GOT3 (cell line): Measurements from ENCODE around the gene TH.

ENCODE experiments used
- DNase-seq: peaks from one replicate; lab custom pipeline; 2025; ENCODE audit warnings: mixed read lengths; lab: John Stamatoyannopoulos, UW

The TH gene

DNA sequence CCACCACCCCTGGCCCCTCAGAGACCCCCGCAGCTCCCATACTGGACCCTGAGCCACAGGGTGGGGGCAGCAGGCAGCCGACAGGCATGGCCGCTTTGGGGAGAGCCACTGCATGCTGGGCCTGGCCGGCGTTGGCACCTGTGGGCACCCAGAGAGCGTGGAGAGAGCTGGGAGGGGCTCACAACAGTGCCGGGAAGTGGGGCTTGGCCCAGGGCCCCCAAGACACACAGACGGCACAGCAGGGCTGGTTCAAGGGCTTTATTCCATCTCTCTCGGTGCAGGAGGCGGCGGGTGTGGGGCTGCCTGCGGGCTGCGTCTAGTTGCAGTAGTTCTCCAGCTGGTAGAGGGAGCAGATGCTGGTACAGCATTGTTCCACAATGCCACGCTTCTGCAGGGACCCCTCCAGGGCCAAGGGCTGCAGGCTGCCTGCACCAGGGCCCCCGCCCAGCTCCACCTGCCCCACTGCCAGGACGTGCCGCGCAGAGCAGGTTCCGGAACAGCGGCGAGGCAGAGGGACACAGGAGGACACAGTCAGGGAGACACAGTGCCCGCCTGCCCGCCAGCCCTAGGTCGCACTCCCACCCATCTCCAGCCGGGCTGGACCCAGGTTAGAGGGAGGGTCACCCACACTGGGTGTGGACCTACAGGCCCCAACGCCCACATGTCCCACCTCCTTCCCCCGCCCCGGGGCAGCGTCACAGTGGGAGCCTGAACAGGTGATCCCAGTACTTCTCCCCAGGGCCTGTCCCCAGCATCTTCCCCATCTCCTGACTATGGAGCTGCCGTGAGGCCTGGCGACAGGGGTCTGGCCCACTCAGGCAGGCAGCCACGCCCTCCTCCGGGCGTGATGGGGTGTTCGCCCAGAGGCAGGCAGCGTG lies 11.8 kb downstream of the TH start:
- DNase-seq = no peak

- no peak for DNase-seq
Measured at GRCh38 chr11:2158966-2159365, 12.6 kb downstream of the TH start.

DNA sequence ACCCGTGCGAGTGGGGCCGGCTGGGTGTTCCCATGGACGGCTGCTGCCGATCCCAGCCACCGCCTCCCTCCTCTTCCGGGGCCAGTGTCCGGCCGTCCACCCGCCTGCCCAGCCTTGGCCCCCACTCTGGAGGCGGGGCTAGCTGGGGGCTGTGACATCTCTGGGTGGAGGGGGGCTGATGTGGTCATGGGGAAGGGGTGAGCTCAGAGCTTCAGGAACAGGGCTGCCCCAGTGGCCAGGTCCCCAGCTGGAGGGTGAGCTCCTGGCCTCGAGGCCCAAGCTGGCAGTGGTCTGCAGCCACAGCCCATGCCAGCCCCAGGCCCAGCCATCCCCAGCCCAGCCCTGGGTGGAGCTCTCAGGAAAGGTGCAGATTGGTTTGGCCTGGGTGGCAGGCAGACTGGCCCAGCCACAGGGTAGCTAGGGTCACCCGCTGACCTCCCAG lies 13.3 kb downstream of the TH start:
- DNase-seq = no peak

GRCh38 chr11:2157294-2158040 lies 14.1 kb downstream of the TH start:
- no peak for DNase-seq

- DNase-seq = no peak
Measured at GRCh38 chr11:2156416-2157182, 15.0 kb downstream of the TH start.

DNA sequence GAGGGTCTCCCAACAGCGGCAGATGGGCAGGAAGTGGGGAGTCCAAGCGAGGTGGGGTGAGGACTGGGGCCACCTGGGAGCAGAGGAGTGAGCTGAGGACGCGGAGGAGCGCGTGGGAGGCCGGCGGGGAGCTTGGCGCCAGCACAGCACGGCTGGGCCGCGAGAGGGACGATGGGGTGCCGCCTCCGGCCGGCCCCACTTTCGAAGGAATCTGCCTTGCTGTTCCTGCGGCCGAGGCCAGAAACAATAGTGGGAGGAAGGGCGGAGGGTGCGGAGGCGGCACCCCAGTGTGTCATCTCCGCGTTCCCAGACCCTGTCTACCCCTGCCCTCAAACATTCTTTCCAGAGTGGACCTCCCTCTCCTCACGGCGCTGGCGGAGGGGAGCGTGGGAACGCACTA lies 16.1 kb downstream of the TH start:
- DNase-seq = no peak

DNA sequence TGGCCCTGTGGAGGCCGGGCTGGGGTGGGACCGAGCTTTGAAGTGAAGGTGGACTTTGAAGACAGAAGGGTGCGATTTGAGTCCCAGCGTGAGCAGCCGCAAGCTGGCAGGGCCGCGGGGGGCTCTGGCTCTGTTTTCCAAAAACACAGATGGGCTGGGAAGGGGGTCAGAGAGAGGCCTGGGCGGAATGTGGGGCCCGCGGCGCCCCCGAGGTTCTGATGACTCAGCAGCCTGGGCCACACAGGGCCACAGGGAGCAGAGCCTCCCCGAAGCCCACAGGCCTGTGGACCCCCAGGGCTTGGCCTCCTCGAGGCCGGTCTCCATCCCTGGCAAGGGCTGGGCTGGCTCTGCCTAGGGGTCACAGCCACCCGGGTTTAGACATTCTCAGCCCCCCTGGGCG lies 16.7 kb downstream of the TH start:
- no peak for DNase-seq

DNA sequence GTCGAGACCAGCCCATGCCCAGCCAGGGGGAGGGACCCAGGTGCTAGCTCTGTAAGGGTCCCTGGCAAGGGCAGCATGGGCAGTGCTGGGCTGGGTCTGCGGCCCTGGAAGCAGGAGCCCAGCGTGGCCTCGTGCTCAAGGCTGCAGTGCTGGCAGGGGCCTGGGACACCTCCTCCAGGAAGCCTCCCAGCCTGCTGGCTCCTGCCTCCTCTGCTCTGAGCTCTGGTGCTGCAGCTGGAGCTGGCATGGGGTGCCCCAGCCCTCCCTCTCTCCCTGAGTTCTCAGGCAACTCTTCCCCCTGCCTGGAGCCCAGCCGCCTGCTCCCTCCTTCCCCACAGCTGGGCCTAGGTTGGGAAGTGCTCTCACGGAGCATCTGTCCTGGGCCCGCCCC lies 17.4 kb downstream of the TH start:
- no peak for DNase-seq

DNA sequence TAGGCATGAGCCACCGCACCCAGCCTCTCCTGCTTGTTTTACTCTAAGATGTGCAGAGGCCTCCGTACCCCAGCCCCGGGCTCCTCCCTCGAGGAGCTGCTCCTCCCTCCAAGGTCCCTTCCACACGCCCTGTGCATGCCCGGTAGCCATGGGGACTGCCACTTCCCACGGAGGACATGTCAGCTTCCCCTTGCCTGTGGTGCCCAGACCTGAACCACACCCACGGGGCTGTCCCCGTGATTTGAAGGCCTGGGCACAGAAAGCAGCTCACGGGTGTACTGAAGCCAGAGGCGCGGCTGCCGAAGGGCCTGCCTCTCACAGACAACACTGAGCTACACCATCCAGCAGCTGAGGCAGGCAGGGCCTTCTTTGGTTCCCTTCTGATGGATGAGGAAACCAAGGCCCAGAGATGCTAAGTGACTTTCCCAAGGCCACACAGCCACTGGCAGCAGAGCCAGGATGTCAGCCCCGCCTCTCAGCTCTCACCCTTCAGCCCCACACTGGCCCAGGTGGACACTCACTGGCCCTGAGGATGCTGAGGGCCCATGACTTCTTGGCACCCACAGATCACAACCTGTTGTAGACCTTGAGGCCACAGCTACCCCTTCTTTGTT lies 17.9 kb downstream of the TH start:
- DNase-seq = no peak

GRCh38 chr11:2151500-2152257 lies 19.9 kb downstream of the TH start:
- DNase-seq = no peak

GRCh38 chr11:2149864-2150847 lies 21.5 kb downstream of the TH start:
- DNase-seq = no peak

GRCh38 chr11:2149460-2149859 lies 22.2 kb downstream of the TH start:
- DNase-seq = no peak

DNA sequence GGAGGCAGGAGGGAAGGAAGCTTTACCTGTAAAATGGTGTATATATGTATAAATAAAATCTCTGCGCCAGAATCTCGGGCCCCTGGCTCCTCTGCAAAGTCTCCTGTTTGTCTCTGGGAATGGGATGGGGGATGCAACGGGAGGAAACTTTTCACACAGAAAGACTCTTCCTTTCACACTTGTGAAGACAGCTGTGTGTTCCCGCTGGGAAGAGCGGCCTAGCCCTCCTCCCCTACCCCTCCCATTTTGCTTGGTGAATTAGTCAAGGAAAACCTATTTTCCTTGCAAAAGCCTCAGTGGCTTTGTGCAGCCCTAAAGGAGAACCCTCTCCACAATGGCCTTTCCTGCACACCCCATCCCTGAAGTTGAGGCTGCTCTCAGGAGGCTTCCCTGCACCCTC lies 23.0 kb downstream of the TH start:
- DNase-seq = no peak

GRCh38 chr11:2147391-2147790 lies 24.2 kb downstream of the TH start:
- DNase-seq = no peak

- DNase-seq = no peak
Measured at GRCh38 chr11:2146051-2146450, 25.6 kb downstream of the TH start.

DNA sequence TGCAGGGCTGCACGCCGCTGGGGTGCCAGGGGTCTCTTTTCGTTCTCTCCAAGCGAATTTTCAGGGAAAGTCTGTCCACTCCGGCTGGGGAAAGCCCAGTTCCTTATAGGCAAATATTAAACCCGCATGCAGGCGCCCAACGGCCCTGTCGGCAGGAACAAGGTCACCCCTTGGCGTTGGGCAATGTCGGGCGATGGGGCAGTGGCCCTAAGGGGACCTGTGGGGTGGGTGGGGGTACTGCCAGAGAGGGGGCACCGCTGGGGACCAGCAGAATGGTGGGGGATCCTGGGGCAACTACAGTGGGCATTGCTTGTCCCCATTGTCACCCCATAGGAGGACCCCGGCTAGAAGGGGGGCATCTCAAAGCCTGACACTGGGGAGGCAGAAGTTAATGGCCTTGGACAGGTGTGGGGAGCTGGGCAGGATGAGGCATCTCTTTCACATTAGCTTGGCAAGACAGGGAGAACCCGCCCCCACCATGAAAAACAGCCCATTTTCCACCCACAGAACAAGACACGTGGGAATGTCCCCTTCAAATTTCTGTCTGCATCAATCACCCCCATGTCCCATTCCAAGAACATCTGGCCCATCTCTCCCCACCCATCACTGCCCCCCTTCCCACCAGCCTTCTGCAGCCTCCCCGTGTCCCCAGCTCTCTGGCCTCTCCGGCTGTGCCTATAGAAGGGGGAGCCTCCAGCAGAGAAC lies 26.9 kb downstream of the TH start:
- no peak for DNase-seq

DNA sequence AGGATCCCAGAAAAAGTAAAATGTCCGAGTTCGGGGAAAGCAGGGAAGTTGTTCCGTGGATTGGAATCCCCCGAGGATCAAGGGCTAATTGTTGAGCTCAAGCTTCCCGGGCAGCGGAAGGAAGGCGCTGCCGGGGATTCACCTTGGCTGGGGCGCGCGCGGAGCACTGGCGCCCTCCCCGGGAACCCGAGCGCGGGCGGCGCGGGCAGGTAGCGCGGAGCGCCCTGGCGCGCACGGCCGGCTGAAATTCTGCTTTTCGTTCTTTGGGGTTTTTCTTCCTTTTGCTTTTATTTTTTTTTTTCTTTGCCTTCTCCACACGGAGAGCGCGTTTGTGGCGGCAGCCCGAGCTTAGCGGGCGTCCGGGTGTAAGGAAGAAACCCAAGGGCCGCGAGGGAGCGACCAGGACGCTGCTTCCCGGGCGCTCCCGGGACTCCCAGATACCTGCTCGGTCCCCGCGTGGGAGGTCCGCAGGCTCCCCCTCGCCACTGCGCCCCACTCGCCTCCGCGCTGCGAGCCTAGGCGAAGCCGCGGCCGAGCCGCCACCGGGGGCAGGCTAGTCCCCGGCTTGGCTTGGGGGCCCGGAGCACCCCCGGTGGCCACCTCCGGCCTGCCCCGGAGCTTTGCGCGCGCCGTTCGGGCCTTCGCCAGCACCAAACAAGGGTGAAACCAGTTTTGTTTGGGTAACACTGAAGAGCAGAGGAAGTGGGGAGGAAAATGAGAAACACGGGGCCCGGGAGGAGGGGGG lies 27.6 kb downstream of the TH start:
- DNase-seq = no peak

DNA sequence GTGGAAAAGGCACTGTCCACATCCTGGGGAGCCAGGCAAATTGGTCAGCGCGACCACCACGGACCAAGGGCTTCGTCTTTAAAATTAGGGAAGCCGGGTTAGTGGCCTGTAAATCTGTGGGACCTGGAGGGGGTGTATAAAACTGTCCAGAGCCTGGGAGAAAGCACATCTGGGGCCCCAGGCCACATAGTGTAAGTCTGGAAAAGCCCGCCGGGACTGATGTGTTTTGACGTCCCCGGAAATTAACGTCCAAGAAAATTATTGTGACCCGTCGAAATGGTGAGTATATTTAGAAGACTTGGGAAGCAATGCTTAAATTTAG lies 28.2 kb downstream of the TH start:
- no peak for DNase-seq

DNA sequence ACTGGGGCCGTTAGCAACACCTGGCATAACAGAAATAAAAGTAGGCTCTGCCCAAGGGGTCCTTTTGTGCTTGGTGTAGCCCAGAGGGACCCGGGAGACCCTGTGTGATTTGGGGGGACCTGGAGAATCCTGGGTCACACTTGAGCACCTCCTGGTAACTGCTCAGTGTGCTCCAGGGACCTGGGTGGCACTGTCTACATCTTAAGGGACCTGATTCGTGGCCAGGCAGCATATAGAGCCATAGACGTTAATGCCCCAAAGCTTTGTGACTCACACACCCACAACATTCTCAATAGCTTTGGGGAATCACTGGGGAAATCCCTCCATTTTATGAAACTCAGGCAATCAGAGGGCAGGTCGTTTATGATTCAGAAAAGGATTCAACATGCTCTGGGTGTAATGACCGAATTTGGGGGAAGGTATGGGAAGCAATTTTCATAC lies 28.8 kb downstream of the TH start:
- DNase-seq = no peak
